Activated CD8-positive, alpha-beta memory T cell treated with anti-CD3 and anti-CD28 coated beads for 4 hours (primary cell): ENCODE results near the gene RAB44.
"Not testable (repeated sequence)": the region's sequence is repeated elsewhere in the genome, so short reads cannot be mapped to it uniquely, and the experiment has no call there.

Experiments used
- DNase-seq, 2 donors: peaks; one replicate each; pipeline ENCODE4 v3.0.0-alpha.2; 2020; ENCODE audit warnings: low read depth in 2 of 2

Gene RAB44, protein sequence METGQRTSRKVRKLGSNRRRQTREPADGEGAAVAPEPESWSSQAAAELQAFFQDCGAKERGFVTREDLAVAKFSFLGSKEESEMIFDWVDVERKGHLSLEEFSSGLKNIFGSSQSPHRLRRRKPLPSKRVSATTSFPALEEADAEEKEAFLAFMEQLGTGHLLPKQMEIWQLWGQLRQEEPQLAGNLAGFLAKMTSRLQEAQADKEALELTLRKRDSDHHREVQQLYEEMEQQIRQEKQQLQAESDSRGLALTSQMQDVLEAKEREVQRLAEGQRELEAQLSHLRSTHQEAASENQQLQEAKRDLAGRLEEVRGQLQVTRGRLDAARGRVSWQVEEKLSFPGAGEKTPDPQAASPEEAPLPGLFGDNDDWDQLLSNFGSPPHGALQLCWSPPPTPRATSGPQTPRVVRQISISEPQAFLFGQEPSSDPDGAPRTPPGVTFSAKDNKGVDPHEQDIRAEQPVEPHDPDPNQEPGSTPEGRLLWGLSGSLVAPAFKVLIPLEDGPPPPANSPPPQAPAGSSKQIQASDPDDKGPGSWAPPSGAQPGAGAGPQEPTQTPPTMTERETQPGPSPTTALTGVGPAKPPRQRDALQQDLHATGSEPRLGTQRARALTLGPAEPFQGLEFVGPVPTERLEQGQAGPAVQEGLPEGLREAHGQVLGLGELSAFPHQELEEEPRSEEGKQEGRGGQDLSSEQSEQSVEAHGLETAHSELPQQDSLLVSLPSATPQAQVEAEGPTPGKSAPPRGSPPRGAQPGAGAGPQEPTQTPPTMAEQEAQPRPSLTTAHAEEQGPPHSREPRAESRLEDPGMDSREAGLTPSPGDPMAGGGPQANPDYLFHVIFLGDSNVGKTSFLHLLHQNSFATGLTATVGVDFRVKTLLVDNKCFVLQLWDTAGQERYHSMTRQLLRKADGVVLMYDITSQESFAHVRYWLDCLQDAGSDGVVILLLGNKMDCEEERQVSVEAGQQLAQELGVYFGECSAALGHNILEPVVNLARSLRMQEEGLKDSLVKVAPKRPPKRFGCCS

DNA sequence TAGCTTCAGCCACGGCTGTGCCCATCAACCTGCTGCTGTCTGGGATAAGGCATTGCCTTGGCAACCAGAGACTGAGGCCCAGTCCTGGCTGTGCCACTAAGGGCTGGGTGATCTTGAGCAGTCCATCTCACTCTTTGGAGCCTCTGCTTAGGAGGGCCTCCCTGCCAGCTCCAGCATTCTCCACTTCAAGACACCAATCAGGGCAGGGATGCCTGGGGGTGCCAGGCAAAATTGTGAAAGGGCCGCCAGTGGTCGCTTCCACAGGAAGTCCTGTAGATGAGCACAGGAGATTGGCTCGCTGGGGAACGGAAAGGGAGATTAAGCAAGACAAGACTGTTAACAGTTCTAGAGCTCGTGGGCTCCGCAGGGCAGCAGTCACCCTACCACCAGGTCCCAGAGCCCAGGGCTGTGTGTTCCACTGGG, at the start of gene RAB44:
Gene RAB44, plus strand, starts transcription at position 346 of the 423 bp plus-strand sequence. CDS start 6,410 bp downstream, outside the sequence.
- no peak for DNase-seq

DNA sequence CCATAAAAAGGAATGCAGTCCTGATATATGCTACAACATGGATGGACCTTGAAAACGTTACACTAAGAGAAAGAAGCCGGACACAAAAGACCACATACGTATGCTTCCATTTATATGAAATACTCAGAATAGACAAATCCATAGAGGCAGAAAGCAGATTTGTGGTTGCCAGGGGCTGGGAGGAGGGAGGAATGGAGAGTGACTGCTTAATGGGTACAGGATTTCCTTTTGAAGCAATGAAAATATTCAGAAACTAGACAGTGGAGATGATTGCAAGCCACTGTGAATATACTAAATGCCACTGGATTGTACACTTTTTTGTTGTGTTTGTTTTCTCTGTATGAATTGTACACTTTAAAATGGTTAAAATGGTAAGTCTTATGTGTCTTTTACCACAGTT, 48.5 kb upstream of the RAB44 start:
- no peak for DNase-seq

DNA sequence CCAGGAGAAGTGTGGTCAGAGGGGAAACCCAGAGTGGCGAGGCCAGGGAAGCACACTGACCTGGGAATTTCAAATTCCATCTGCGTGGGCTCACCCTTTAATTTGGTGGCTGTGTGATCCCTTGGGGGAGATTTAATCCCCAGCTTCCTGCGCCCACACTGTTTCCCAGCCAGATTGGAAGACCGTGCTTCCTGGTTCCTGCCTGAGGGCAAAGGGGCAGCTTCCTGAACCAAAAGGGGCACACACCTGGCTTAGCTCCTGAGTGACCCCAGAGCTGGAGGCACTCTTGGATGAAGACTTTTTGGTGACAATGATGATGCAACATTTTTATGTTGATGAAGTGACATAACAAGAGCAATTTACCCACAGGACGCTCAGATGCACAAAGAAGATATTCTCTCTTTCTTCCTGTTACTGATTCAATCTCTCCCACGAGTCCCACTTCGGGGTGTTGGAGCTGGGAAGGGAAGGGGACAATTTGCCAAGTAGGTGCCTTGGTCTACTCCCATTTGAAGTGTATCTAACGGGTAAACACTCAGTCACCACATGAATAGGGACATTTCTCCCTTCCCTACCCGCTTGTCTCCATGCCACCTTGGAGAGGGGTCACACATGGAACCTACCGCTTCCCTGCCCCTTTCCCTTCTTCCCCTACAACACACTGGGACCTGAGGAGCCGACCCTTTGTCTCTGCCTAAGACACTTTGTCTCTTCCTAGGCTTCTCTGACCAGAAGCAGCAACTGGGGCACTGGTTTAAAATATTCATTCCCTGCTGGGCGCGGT, 47.7 kb upstream of the RAB44 start:
- DNase-seq: no peak

DNA sequence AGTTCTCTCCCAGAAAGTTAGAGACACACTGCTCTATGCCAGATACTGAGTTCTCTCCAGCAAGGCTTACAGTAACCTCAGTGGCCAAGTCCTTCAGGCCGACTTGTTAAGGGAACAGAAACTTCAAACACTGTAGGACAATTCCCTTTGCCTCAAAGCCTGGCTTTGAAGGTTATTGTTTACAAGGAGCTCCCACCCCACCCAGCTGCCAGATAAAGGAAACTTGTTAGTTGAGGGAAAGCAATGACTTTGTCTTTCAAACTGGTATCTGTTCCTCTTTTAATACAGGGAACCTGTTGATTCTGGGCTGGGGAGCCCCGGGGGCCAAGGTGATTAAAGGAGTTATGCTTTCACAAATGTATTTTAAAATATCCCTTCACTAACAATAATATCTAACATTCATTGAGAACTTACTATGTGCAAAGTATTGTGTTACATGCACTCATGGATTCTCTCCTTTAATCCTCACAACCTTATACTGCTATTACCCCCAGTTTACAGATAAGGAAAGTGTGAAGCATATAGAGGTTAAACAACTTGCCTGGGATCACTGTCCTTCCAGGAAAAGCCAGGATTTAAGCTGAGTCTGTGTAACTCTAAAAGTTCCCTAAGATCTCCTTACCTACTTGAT, 46.7 kb upstream of the RAB44 start:
- no peak for DNase-seq

DNA sequence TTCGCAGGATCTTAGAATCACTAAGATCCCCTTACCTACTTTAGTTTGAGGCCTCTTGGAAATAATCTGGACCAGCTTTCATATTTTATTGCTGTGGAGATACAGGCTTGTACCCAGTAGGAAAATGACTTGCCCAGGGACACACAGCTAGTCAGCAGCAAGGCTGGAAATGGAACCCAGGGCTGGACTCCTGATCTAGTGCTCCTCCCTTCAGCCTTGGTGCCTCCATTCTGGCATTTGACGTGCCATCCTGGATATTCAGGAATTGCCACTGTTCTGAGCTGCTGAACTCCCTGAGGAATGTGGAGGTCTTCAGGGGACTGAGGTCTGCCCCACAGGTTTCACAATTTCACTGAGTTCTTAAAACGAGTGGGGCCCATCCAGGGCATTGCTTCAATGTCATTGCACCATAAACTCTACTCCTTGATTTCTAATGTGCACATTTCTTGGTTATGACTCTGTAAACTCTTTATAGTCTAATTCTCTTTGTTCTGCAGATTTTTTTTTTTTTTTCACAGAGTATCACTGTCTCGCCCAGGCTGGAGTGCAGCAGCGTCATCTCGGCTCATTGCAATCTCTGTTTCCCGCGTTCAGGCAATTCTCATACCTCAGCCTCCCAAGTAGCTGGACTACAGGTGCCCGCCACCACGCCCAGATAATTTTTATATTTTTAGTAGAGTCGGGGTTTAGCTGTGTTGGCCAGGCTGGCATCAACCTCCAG, 45.8 kb upstream of the RAB44 start:
- no peak for DNase-seq

DNA sequence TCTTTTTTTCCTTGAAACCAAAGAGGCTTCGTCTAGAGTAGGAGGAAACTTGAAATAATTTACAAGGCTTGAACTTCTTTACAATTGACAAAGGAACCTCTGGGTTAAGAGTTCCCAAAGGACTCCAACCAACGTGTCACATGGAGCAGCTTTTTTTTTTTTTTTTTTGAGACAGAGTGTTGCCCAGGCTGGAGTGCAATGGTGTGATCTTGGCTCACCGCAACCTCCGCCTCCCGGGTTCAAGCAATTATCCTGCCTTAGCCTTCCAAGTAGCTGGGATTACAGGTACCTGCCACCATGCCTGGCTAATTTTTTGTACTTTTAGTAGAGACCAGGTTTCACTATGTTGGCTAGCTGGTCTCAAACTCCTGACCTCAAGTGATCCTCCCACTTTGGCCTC, 43.2 kb upstream of the RAB44 start:
- DNase-seq: not testable (repeated sequence)

DNA sequence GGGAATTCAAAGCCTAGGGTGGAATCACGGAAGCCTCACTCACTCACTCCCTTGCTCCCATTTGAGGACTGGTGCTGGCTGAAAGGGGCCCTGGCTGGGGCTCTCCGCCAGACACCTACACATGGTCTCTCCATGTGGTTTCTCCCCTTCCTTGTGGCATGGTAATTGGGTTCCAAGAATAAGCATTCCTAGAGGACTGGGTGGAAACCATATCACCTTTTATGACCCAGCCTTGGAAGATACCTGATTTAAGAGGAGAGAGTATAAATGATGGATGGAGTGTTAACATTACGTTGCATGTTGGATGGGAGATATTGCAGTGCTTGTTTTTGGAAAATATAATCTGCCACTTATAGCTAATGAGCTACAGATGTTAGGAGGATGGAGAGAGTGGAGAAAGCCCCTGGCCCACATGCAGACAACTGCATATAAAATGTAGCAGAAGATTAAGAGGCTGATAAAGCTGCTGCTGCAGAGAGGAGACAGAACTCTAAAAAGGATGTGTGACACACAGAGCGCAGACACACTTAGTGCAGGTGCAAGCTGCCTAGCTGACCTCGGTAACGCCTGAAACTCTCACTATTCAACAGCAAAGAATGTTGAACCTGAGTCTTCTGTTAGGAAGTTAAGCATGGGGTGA, 42.4 kb upstream of the RAB44 start:
- DNase-seq: no peak

DNA sequence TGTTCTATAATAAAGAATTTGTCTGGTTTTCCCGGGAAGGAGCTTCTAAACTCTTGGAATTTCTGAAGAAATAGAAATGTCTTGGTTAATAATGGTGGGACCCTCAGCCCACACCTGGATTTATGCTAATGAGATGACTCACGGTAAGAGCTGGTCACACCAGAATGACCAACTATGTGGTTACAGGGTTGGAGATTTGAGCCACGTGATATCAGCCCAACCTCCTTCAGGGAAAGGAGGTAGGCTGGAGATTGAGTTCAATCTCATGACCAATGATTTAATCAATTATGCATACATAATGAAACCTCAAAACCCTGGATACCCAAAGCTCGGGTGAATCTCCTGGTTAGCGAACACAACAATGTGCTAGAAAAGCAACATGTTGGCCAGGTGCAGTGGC, 41.2 kb upstream of the RAB44 start:
- no peak for DNase-seq

DNA sequence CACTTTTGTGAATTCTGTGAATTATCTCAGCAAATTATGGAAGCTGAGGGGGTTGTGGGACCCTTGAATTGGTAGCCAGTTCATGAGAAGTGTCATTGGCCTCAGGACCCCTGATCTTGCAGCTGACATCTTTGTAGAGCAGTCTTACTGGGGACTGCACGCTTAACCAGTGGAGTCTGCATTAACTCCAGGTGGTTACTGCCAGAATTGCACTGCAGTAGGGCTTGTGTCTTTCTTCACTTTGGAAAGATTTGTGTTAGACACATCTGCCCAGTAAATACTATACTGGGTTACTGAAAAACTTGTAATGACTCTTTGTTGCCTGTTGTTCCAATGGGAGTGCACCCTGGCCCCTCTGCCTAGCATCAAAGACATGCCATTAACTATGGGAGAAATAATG, 40.4 kb upstream of the RAB44 start:
- no peak for DNase-seq

DNA sequence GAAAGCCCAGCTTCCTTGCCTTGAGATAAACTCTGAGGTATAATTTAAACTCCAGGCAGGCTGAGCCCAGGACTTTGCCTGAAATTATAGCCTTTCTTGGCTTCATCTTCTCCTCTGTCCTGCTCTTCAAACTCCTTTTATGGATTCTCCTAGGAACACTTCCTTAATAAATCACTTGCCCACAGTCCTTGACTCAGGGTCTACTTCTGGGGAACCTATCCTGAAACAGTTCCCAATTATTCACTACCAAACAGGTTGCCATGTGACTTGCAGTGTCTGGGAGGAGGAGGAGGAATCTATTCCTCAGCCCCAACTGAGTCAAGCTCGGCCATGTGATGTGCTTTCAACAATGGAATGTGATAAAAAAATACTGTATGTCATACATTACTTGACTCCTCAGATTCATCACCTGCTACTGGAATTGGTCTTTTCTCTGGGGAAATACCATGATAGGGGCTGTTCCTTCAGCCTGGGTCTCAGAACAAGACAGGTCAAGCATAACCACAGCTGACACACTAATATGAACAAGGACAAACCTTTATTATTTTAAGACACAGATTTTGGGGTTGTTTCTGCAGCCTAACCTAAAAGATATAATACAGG, 39.6 kb upstream of the RAB44 start:
- DNase-seq: no peak

DNA sequence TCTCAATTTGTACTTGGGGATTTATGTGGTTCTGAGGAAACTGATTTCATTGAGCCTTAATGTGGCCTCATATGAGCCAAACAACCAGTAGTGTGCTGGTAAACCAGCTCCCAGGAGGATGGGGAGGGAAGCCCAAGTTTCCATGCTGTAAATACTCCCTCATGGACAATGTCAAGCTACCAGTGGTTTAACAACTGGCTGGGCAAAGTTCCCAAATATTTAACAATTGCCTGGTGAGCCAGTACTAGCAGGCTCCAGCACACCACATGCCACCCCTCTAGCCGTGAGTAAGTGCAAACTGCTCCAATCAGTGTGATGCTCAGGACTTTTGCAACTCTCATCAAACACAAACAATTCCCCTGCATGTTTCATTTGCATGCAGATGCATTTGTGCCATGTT, 38.4 kb upstream of the RAB44 start:
- DNase-seq: no peak

DNA sequence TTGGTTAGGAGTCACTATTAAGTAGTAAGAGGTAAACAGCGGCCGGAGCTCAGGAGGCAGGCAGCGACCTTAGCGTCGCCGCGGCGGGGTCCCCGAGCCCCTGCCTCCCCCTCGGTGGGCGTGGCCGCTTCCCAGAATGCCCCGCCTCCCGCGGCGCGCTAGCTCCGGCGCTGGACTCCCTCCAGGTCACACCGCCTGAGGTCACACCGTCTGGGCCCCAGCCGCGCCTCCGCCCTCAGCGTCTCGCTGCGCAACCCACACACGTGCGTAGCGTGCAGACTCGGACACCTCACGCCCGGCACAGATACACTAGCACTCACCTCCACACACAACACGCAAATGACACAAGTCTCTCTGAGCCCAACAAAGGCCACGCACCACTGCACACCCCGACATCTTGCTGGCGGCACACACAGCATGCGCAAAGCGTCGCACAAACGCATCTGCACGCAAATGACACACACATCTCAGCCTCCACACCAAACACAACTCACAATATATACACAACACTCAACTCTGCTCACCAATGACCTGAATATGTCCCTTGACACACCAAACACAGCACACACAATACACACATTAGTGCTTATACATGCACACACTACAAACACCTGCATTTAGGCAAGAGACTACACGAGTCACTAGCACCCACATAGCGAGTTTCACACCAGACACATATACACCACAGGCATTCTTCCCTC, 36.7 kb upstream of the RAB44 start:
- no peak for DNase-seq

DNA sequence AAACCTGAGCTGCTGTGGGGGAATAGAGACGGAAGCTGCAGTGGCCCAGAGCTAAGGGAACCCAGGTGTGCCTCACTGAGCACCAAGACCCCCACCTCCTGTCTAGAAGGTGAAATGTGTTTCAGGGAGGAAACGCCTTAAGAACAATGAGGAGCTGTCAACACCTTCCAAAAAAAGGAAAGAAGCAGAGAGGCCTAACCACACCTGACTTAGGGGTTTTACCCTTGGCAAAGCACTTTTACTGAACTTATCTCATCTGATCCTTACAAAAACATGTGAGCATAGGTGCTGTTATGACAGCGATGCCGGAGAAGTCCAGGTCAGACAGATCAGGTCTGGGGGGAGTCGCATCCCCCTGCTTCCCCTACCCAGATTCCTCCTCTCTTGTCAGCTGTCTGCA, 35.2 kb upstream of the RAB44 start:
- no peak for DNase-seq

DNA sequence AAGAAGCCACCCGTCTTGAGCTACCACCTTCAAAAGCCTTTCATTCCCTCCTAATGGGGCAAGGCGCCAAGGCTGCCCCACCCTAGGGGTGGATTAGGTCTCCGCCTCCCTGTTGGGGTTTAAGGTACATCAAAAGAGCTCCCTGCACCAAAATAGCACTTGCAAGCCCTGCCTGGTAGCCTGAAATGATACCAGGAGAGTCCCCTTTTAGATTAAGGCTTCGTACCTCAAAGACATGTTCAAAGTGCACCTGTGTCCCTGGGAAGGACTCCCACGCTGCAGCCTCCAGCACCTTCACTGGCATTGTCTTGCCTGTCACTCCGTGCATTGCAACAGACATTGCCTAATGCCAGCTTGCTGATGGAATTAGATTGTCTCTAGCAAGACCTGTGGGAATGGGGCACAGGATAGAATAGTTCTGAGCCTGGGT, 34.8 kb upstream of the RAB44 start:
- DNase-seq: no peak

DNA sequence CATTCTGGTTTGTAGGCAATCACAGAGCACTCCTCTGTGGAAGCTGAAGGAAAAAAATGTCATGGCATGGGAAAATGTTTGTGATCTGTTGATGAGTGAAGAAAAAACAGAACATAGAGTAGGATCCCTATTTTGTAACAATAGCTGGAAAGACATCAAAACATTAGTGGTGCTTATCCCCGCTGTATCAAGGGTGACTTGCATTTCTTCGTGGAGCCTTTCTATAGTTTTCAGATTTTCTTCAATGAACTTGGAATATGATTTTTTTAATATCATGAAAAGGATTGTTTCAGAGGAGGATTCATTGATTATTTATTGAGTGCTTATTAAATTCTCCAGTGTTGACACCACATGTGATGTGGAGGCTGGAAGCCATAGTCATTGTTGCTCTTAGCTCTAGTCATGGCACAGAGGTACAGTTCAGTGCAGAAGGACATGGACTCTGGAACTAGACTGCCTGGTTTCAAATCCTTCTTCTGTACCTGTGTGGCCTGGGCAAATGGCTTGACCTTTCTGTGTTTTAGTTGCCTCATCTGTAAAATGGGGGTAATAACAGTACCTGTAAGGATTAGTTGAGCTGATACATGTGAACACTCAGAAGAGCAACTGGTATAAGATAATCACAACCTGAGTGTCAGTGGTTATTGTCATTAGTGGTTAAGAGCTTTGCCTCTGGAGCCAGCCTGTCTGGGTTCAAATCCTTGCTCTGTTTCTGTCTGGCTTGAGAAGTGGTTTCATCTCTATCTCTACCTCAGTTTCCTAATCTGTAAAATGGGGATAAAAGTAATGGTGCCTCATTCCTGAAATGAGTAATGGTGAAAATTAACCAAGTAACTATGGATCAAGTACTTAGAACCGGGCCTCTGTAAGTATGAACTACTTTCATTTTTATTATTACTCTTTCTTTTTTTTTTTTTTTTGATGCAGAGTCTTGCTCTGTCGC, 33.9 kb upstream of the RAB44 start:
- no peak for DNase-seq

DNA sequence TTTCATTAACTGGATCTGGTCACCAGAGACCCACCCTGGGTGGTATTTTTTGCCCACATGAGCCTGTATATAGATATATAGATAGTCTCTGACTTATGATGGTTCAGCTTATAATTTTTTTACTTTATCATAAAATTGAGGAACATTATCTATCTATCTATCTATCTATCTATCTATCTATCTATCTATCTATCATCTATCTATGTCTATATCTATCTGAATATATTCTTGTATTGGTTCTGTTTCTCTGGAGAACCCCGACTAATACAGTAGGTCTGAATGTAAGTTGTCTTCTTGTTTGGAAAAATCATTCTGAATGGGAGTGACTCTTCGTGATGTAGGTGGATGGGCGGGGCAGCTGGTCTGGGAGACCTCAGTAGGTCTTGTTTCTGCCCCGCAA, 32.4 kb upstream of the RAB44 start:
- DNase-seq: no peak

DNA sequence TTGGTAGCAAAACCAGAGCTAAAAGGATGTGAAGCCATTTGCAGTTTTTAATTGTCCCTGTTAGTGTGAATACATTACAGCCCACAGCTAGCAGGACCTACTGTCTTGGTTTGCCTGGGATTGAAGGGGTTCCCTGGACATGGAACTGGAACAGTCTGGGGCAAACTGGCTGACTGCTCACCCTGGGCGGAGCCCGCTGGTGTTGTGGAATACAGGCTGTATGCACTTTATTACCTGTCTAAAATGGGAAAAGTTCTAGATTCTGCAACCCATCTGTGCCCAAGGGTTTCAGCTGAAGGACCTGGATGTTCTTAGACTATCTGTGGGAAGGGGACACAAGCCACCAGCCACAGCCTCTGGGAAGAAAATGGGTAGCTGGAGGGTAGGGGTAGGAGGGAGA, 31.3 kb upstream of the RAB44 start:
- DNase-seq: no peak
